Transverse colon (tissue), 3 donors: ENCODE measurements around the gene AMY1A.
"Not testable (repeated sequence)": the region's sequence is repeated elsewhere in the genome, so short reads cannot be mapped to it uniquely, and the experiment has no call there.

Experiments
- CTCF ChIP-seq, 5 experiments: fragments of 200-600 bp in 3 of 5; fragments of 450-650 bp in 2 of 5; sonication (generic) in 3 of 5; IDR thresholded peaks; 1 replicate in 2 of 5; 2 replicates in 3 of 5; pipeline ENCODE4 v1.5.1; 2016 to 2017; ENCODE audit warnings: antibody characterized with exemption in 5 of 5, inconsistent platforms in 3 of 5, mild to moderate bottlenecking in 2 of 5, moderate library complexity in 1 of 5
- POLR2A ChIP-seq: fragments of 450-650 bp; IDR thresholded peaks from one replicate; pipeline ENCODE4 v1.6.1; 2016; ENCODE audit warnings: antibody characterized with exemption, mild to moderate bottlenecking, moderate library complexity

- not testable (repeated sequence) for TF ChIP-seq CTCF (IDR thresholded peaks at IDR 0.05); POLR2A
Measured at GRCh38 chr1:103650889-103651288, 4.7 kb upstream of the AMY1A start.
